COLO668 (cell line): Measurements from ENCODE around the gene MICOS13.

ENCODE experiments used
- DNase-seq: peaks from one replicate; lab custom pipeline; 2025; ENCODE audit not compliant: unreplicated experiment; lab: John Stamatoyannopoulos, UW

MICOS13 gene

DNA sequence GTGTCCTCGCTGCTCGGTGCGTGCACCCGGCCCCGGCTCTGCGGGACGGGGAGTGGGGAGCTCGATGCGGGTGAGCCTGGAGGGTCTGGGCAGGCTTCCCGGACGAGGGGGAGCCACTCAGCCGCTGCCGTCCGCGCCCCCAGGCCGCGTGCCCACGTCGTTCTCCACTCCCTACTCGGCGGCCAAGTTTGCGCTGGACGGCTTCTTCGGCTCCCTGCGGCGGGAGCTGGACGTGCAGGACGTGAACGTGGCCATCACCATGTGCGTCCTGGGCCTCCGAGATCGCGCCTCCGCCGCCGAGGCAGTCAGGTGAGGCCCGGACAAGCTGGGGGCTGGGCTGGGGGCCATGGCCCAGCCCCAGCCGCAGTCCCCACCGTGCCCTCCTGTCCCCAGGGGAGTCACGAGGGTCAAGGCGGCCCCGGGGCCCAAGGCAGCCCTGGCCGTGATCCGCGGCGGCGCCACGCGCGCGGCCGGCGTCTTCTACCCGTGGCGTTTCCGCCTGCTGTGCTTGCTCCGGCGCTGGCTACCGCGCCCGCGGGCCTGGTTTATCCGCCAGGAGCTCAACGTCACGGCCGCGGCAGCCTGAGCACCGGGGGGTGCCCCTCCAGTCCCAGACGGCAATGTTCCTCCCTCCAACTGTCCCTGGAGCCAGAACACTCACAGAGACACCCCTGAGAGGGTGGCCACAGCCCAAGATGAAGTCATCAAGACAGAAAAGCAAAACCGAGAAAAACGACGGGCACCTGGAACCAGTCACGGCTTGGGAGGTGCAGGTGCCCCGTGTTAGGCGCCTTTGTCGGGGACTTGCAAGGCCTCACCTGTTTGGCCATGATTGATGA is 7.3 kb upstream of the MICOS13 start:
- DNase-seq, result no peak

DNA sequence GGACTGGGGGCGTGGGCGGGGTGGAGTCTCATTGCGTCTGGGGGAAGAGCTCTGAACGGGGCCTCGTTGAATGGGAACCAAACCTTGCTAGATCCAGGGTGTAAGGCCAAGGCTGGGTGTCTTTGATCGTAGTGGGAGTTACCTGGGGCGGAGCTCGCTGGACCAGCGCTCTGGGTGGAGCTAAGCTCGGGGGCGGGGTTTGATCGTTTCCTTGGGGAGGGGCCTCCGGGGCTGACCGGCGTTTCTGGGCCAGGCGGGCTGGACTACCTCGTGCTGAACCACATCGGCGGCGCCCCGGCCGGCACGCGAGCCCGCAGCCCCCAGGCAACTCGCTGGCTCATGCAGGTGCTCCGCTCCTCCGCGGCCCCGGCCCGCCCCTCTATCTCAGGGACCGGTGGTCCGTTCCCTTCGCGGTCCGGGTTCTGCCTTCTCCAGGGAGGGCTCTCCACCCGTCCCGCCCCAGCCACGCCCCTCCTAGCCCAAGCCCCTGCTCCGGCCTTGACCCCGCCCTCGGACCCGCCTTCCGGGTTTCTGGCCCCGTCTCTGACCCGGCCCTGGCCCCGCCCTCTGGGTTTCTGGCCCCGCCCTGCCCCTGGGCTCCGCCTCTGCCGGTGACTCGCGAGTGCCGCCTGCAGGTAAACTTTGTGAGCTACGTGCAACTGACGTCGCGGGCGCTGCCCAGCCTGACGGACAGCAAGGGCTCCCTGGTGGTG is 6.5 kb upstream of the MICOS13 start:
- peak; percentile 95 for DNase-seq

DNA sequence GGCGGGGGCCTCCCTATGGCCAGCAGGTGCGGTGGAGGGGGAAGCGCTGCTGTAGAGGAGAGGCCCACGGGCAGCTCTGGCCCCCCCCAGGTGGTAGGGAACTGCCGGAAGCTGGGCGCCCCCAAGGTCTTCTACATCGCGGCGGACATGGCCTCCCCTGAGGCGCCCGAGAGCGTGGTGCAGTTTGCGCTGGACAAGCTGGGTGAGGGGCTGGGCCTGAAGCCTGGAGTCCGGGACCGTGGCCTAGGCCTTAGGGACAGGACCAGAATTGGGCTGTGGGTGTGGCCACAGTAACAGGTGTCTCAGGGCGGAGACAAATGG is 6.0 kb upstream of the MICOS13 start:
- no peak for DNase-seq

GRCh38 chr19:5684694-5685430 is 4.5 kb upstream of the MICOS13 start:
- no peak for DNase-seq

- no peak for DNase-seq
These were observed 3.0 kb upstream of the MICOS13 start for GRCh38 chr19:5683177-5683886.

GRCh38 chr19:5682107-5682482 is 1.8 kb upstream of the MICOS13 start:
- DNase-seq, result no peak

- no peak for DNase-seq
These were observed 1.2 kb upstream of the MICOS13 start for GRCh38 chr19:5681391-5682106.

- DNase-seq, result peak; percentile 36
These were observed 256 bp downstream of the MICOS13 start for GRCh38 chr19:5680084-5680436.

GRCh38 chr19:5679289-5680083 is 830 bp downstream of the MICOS13 start:
- peak; percentile 24 for DNase-seq

DNA sequence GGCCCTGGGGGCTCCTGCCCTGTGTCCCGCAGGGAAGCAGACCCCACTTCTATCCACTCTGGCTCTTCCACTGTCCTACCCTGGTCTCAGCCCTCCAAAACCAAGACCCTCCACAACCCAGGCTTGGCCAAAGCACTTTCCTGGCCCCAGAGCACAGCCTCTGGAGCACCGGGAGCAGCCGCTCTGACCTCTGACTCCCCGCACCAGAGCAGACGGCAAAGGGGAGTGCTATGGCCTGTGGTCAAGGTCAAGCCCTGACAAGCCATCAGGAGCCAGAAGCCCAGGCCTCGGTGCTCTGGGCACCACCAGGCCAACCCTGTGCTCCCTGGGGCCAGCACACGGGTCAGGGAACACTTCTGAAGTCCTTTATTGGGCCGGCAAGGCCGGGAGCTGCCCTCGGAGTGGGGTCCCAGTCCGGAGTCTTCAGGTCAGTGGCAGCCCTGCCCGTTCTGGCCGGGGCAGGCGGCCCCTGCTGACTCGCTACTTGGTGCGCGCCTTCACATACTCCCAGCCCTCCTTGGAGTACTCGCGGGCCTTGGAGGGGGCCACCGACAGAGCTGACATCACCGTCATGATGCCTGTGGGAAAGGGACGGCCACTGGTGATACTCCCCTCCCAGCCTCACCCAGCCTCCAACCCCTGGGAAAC is 2.1 kb downstream of the MICOS13 start:
- no peak for DNase-seq

DNA sequence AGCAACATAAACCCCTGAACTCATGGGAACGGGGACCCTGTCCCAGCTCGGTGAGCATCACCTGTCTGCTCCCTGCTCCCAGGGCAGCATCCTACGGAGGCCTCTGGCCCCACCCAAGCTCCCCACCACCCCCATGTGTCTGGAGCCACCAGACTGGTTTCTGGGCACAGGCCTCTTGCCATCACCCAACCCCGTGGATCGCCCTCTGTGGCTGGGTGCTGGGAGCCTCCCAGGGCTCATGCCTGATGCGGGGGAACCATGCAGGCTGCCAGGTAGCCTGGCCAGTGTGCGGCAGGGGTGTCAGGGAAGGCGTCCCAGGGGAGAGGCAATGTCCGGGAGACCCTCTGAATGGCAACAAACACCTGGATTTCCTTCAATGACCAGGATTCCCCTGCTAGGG is 2.7 kb downstream of the MICOS13 start:
- DNase-seq, result no peak

DNA sequence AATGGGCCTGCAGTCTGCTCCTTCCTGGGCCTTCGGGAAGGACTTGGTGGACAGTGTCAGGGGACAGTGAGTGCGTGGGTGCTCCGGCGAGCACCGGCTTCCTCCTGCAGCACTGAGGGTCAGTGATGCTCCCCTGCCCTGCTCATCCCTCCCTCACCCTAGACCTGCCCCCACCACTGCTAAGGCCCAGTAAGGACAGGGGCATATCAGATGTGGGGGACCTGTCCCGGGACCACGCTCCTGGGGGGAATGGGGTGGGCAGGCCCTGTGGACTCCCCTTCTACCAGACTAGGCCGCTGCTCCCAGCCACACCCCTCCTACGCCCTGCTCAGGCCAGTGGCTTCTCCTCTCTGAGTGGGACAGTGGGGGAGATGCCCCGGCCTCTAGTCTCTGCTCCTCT is 3.2 kb downstream of the MICOS13 start:
- no peak for DNase-seq

DNA sequence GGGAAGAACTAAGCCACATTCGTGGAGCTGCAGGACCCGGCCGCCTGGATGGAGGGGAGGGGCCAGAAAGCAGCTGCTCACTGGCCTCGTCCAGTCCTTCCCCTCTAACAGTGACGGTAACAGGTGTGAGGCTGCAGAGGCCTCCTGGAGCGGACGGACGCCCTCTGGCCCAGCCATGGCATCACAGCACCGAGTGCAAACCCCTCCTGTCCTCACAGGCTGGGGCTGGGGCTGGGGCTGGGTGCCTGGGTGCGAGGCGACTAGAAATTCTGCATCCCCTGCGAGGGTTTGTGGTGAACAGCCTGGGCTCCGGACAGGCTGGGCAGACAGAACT is 3.6 kb downstream of the MICOS13 start:
- DNase-seq, result peak; percentile 59

- DNase-seq, result peak; percentile 27
These were observed 4.1 kb downstream of the MICOS13 start for GRCh38 chr19:5676105-5676771.

DNA sequence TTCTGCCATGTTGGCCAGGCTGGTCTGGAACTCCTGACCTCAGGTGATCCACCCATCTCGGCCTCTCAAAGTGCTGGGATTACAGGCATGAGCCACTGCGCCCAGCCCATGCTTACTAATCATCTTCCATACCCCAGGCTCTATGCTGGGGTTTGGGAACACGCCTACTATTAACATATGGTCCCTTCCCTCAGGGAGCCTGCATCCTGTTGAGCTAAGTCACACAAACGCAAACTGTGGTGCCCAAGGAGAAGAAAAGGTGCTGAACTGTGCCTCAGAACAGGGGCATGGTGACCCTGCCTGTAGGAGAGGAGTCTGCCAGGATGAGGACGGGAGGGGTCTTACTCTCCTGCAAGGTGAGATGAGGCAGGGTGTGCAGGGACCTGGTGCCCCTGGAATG is 5.6 kb downstream of the MICOS13 start:
- DNase-seq, result no peak

GRCh38 chr19:5673752-5674151 is 6.6 kb downstream of the MICOS13 start:
- DNase-seq, result no peak

- DNase-seq, result no peak
These were observed 7.4 kb downstream of the MICOS13 start for GRCh38 chr19:5672708-5673459.

- no peak for DNase-seq
These were observed 8.7 kb downstream of the MICOS13 start for GRCh38 chr19:5671600-5671999.
